ENCODE measurements around the gene LIAS. TPM values are rescaled to one million over a fixed set of nuclear protein-coding genes. Genes with fewer than 3 reads are reported as not detected.
"Not testable (repeated sequence)": the region's sequence is repeated elsewhere in the genome, so short reads cannot be mapped to it uniquely, and the experiment has no call there.

LIAS gene
- total RNA-seq, 6 experiments from 2014 or later = 7.0 to 20.4 (median 13.1) TPM

DNA sequence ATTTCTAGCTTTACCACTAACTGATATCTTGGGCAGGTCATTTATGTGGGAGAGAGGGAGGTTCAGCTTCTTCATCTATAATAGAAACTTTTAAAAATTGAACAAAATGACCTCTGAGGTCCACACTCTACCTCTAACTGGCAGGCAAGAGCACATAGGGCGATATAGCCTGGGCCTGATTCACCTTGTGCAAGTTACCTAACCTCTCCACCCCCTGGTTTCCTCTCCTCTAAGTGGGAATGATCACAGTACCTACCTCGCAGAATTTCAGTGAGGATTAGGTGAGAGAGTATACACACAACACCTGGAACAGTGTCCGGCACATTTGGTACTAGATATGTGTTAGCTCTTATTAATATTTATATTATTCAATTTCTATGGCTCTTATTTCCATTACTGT lies 36.6 kb upstream of the LIAS start:
- H3K4me3 ChIP-seq = no peak overlapping the region
- peak overlapping the region in 1 of 3 donors; percentile 7 for H3K27ac ChIP-seq
- no peaks in the 10 kb centered on the region for H3K36me3 ChIP-seq
- no peaks in the 10 kb centered on the region for H3K9me3 ChIP-seq
- DNase-seq = no peak
- intact Hi-C loops (cut with DNase I) = no loop called here
- H3K27me3 ChIP-seq = no peaks in the 10 kb centered on the region
- peak; percentile 32 to 74 (median 56) for ATAC-seq
- 66% methylated on average over 3 of the region's 3 CpGs for whole genome bisulfite sequencing (ENCODE audit: insufficient coverage, low coverage, low lambda C conversion rate, missing lambda C conversion rate)
- TF ChIP-seq, protein P1, sequence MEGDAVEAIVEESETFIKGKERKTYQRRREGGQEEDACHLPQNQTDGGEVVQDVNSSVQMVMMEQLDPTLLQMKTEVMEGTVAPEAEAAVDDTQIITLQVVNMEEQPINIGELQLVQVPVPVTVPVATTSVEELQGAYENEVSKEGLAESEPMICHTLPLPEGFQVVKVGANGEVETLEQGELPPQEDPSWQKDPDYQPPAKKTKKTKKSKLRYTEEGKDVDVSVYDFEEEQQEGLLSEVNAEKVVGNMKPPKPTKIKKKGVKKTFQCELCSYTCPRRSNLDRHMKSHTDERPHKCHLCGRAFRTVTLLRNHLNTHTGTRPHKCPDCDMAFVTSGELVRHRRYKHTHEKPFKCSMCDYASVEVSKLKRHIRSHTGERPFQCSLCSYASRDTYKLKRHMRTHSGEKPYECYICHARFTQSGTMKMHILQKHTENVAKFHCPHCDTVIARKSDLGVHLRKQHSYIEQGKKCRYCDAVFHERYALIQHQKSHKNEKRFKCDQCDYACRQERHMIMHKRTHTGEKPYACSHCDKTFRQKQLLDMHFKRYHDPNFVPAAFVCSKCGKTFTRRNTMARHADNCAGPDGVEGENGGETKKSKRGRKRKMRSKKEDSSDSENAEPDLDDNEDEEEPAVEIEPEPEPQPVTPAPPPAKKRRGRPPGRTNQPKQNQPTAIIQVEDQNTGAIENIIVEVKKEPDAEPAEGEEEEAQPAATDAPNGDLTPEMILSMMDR (IDR thresholded peaks at IDR 0.05) = no peak
- no peak for TF ChIP-seq POLR2A (IDR thresholded peaks at IDR 0.05)
- H3K4me1 ChIP-seq = peaks cover 0 to 42% (median 10%) of the 10 kb centered on the region in 4 donors

DNA sequence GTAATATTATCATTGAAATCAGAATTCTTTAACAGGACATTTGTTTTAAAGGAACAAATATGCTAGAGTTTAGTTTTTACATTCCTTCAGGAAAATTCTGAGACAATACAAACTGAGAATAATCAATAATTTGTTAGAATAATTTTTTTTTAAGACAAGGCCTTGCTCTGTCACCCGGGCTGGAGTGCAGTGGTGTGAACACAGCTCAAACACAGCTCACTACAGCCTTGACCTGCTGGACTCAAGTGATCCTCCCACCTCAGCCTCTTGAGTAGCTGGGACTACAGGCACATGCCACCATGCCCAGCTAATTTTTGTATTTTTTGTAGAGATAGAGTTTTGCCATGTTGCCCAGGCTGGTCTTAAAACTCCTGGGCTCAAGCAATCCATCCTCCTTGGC lies 33.6 kb upstream of the LIAS start:
- ATAC-seq = peak in 3 of 4 donors; percentile 26 to 57 (median 44)
- intact Hi-C loops (cut with DNase I) = not testable (repeated sequence)
- WGBS (ENCODE audit: insufficient coverage, low coverage, low lambda C conversion rate, missing lambda C conversion rate) = 43% methylated on average over 1 of the region's 1 CpG

DNA sequence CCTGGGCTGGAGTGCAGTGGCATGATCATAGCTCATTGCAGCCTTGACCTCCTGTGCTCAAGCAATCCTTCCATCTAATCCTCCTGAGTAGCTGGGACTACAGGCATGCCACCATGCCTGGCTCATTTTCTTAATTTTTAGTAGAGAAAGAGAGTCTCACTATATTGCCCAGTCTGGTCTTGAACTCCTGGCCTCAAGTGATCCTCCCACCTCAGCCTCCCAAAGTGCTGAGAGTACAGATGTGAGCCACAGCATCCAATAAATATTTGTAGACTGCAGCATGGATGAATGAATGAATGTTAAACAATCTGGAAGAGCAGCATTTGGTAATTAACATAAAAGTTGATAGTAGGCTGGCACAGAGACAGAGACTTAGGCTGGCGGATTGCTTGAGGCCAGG lies 32.1 kb upstream of the LIAS start:
- Histone ChIP-seq H3K27me3 (no peaks in the 10 kb centered on the region), H3K36me3 (no peaks in the 10 kb centered on the region), H3K9me3 (no peaks in the 10 kb centered on the region), H3K27ac (peak overlapping the region in 1 of 3 donors; percentile 65), H3K4me3 (no peak overlapping the region), H3K4me1 (peaks cover 0 to 61% (median 23%) of the 10 kb centered on the region in 4 donors)
- ATAC-seq (no peak), DNase-seq (no peak)
- TF ChIP-seq POLR2A (IDR thresholded peaks at IDR 0.05) = no peak
- TF ChIP-seq, protein P1 (IDR thresholded peaks at IDR 0.05) = no peak
- intact Hi-C loops (cut with DNase I) = no loop called here
- WGBS (ENCODE audit: insufficient coverage, low coverage, low lambda C conversion rate, missing lambda C conversion rate) = 69% methylated on average over 1 of the region's 1 CpG

More for the DNA sequence above, 33.6 kb upstream of the LIAS start:
- H3K36me3 ChIP-seq, H3K9me3 ChIP-seq, DNase-seq, H3K4me3 ChIP-seq, H3K27me3 ChIP-seq: not testable (repeated sequence)
- H3K4me1 ChIP-seq = peaks cover 0 to 51% (median 20%) of the 10 kb centered on the region in 4 donors
- H3K27ac ChIP-seq = peak overlapping the region in 2 of 3 donors; percentile 3 to 65

DNA sequence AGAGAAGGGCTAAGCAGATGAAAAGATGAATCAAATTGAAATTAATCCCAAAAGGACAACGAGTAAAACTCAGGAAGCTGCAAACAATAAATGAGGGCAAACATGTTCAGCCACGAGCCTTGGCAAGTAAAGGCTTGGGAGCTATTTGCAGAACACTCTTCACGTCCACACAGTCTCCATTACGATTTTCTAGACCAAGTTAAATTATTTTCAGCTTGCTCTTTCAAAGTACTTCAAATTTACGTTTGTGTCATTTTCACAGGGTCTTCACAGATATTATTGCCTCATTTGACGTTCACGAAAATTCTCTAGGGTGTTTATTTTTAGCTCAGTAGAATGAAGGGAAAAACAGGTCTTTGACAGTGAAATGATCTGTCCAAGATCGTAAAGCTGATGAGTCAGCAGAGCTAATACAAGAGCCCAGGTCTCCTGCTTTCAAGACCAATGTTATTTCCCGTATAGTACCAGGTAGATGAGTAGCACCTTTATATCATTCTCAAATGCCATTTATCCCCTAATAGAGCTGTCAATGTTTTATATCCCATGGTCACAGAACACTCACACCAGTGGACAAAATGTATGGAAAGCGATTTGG lies 31.2 kb upstream of the LIAS start:
- intact Hi-C loops (cut with DNase I) = no loop called here
- DNase-seq (no peak), ATAC-seq (peak; percentile 43 to 74 (median 67))
- peaks cover 0 to 55% (median 23%) of the 10 kb centered on the region in 4 donors for H3K4me1 ChIP-seq
- H3K9me3 ChIP-seq = no peaks in the 10 kb centered on the region
- no peaks in the 10 kb centered on the region for H3K27me3 ChIP-seq
- WGBS (ENCODE audit: insufficient coverage, low coverage, low lambda C conversion rate, missing lambda C conversion rate) = 35% methylated on average over 10 of the region's 10 CpGs
- peak overlapping the region; percentile 41 to 65 (median 47) for H3K27ac ChIP-seq
- no peak overlapping the region for H3K4me3 ChIP-seq
- H3K36me3 ChIP-seq = no peaks in the 10 kb centered on the region
- TF ChIP-seq, protein P1 (IDR thresholded peaks at IDR 0.05) = no peak
- no peak for TF ChIP-seq POLR2A (IDR thresholded peaks at IDR 0.05)

DNA sequence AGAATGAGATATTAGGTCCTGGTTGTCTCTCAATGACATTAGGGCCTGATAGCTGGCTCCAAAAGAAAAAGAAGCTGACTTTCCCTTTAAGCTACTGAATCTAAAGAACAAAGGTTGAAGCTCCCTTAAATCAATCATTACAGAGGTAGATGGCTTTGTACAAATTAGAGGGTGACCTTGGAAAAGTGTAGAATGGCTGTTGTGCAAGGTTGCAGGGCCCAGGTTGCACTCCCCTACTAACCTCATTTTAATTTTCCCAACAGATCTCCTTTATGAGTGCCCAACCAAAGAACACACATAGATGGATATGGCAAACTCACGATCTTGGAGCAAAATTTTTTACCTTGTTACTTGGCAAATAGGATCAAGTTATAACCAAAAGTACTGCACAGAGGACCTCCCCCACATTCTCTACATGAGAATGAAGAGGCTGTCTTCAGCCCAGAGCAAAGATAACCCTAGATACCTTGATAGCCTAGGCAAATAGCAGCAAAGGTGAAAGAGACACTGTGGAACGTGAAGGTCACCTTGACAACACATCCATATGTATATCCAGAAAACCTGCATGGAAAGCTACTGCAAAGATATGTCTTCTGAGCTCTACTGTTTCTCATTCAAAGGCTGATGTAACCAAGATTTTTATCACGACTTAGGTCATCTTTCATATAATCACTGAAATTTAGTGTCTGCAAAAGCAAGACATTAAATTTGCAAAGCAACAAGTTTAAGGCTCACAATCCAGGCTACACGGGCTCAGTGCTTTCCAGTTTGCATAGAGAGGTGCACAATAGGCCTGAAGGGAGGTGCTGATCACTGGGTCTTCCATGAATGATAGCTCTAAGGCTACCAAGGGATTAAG lies 29.2 kb upstream of the LIAS start:
- ATAC-seq = peak; percentile 32 to 72 (median 51)
- TF ChIP-seq, protein P1 (IDR thresholded peaks at IDR 0.05) = no peak
- TF ChIP-seq POLR2A (IDR thresholded peaks at IDR 0.05) = no peak

More for the DNA sequence above, 29.2 kb upstream of the LIAS start:
- Histone ChIP-seq H3K27ac (peak overlapping the region in 2 of 3 donors; percentile 27 to 49), H3K36me3 (no peaks in the 10 kb centered on the region), H3K4me1 (peaks cover 0 to 64% (median 24%) of the 10 kb centered on the region in 4 donors), H3K4me3 (no peak overlapping the region), H3K9me3 (no peaks in the 10 kb centered on the region), H3K27me3 (no peaks in the 10 kb centered on the region)
- intact Hi-C loops (cut with DNase I) = no loop called here
- WGBS (ENCODE audit: insufficient coverage, low coverage, low lambda C conversion rate, missing lambda C conversion rate) = 29% methylated on average over 4 of the region's 4 CpGs
- no peak for DNase-seq
